ENCODE measurements around the gene POU5F2.

- no peak for TF ChIP-seq CTCF (conservative IDR thresholded peaks at IDR 0.05; ENCODE audit: low read depth, low read length)
- TF ChIP-seq EZH2 (IDR thresholded peaks at IDR 0.05; ENCODE audit: borderline replicate concordance, low read depth, low read length, poor library complexity, severe bottlenecking), result no peak
Observed at GRCh38 chr5:93708442-93708841, 33.0 kb downstream of the POU5F2 start.

Measured in A673 (cell line).